Measurements from ENCODE around the gene RAPGEF2.

- TF ChIP-seq CTCF (IDR thresholded peaks at IDR 0.05) (no peak), EZH2 (IDR thresholded peaks at IDR 0.05; ENCODE audit: borderline replicate concordance, insufficient read depth, low read depth, low read length, poor library complexity, severe bottlenecking) (no peak)
Measured at GRCh38 chr4:159281771-159282170, 178.9 kb downstream of the RAPGEF2 start.

All from B cell (primary cell).